ENCODE measurements around the gene CEP126. TPM values are rescaled to one million over a fixed set of nuclear protein-coding genes. Genes with fewer than 3 reads are reported as not detected.

The CEP126 gene
- total RNA-seq, 6 experiments from 2014 or later, result 1.8 to 2.4 (median 2.1) TPM

DNA sequence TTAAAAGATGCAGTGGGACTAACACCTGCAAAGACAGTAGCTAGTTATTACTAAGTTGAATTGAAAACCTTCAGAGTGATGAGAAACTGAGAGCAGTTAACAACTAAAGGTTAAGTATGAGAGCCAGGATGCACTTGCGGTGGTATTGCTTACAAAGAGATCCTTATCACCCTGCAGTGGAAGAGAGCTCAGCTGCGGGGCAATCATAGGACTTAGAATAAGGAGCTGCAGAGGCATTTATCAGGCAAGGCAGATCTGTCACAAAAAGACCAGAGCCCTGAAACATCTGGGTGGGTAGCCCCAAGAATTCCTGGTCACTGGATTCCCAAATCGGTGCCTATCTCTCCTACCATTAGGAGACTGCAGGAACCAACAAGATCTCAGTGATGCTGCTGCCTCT, 98.1 kb downstream of the CEP126 start:
- Mint-ChIP-seq H3K36me3 (ENCODE audit: low read depth) (no peaks in the 10 kb centered on the region), H3K4me1 (ENCODE audit: low read depth) (peaks cover 38% of the 10 kb centered on the region)

DNA sequence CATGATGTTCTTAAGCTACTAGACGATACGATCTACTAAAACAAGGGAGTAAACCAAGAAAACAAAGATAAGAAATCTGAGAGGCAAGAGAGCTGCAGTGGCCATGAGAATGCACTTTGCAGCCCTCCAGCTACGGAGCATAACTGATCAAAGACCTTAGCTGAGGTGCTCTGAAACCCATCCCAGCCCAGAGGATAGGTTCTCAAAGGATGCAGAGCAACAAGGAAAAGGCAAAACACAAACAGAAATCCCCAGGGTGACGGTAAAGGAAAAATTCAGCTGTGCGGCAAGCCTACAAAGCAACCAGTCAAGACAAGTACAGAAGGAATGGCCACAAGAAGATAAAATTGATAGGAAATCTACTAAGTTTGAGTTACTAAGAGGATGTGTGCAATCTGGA, 99.9 kb downstream of the CEP126 start:
- Mint-ChIP-seq H3K9me3 (no peaks in the 10 kb centered on the region), H3K4me3 (no peak overlapping the region), H3K36me3 (ENCODE audit: low read depth) (no peaks in the 10 kb centered on the region), H3K27ac (no peak overlapping the region), H3K27me3 (ENCODE audit: insufficient read depth) (peaks cover 2% of the 10 kb centered on the region; the same call in 1 of the 2 replicates), H3K4me1 (ENCODE audit: low read depth) (peaks cover 34% of the 10 kb centered on the region)
- TF ChIP-seq, protein P1, sequence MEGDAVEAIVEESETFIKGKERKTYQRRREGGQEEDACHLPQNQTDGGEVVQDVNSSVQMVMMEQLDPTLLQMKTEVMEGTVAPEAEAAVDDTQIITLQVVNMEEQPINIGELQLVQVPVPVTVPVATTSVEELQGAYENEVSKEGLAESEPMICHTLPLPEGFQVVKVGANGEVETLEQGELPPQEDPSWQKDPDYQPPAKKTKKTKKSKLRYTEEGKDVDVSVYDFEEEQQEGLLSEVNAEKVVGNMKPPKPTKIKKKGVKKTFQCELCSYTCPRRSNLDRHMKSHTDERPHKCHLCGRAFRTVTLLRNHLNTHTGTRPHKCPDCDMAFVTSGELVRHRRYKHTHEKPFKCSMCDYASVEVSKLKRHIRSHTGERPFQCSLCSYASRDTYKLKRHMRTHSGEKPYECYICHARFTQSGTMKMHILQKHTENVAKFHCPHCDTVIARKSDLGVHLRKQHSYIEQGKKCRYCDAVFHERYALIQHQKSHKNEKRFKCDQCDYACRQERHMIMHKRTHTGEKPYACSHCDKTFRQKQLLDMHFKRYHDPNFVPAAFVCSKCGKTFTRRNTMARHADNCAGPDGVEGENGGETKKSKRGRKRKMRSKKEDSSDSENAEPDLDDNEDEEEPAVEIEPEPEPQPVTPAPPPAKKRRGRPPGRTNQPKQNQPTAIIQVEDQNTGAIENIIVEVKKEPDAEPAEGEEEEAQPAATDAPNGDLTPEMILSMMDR (IDR thresholded peaks at IDR 0.05), result no peak
- DNase-seq, result no peak

More for the DNA sequence above, 98.1 kb downstream of the CEP126 start:
- TF ChIP-seq, protein P1 (IDR thresholded peaks at IDR 0.05), result no peak
- Mint-ChIP-seq H3K27ac (no peak overlapping the region), H3K27me3 (ENCODE audit: insufficient read depth) (peaks cover 2% of the 10 kb centered on the region; the same call in 1 of the 2 replicates), H3K4me3 (no peak overlapping the region), H3K9me3 (no peaks in the 10 kb centered on the region)
- no peak for DNase-seq

DNA sequence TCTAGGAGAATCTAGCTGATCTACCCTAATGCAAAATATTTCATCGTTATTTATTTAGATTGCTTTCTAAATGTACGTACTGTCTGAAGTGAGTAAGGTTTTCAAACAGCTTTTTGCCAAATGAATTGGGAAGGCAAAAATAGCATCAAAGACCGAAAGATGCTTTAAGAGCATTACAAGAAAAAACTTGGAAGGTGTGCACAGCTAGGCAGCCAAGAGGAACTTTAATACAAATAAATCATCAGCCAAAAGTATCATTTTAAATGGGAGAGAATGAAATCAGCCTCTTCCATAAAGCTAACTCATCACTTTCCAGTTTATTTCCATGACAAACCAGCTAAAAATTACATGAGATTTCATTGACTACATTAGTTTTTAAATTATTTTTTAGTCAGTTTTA, 102.2 kb downstream of the CEP126 start:
- Mint-ChIP-seq H3K4me3 (no peak overlapping the region), H3K36me3 (ENCODE audit: low read depth) (no peaks in the 10 kb centered on the region), H3K9me3 (no peaks in the 10 kb centered on the region), H3K27ac (no peak overlapping the region), H3K27me3 (ENCODE audit: insufficient read depth) (peaks cover 2% of the 10 kb centered on the region; the same call in 1 of the 2 replicates), H3K4me1 (ENCODE audit: low read depth) (peaks cover 13% of the 10 kb centered on the region)
- DNase-seq, result no peak
- TF ChIP-seq, protein P1 (IDR thresholded peaks at IDR 0.05), result no peak

DNA sequence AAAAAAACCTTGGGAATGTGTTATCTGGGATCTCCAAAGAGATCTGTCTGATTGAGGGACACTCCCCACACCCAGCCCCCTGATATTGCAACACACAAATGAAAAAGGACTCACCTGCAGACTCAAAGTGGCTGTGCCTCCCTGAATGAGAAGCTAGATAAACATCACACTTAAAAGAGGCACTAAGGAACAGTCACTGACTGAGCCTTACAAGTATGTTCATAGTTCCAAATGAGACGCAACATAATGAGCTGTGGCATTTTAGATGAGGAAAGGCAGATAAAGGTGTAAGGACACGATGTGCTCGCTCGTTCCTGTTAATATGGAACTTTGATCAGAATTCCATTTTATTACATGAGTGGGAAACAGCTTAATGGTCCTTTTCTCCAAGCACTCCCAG, 111.4 kb downstream of the CEP126 start:
- H3K27me3 Mint-ChIP-seq (ENCODE audit: insufficient read depth), result peaks cover 5% of the 10 kb centered on the region
- DNase-seq, result no peak
- peaks cover 12% of the 10 kb centered on the region for H3K4me1 Mint-ChIP-seq (ENCODE audit: low read depth)
- TF ChIP-seq, protein P1 (IDR thresholded peaks at IDR 0.05), result no peak
- no peak overlapping the region for H3K27ac Mint-ChIP-seq
- H3K36me3 Mint-ChIP-seq (ENCODE audit: low read depth), result no peaks in the 10 kb centered on the region
- no peak overlapping the region for H3K4me3 Mint-ChIP-seq
- no peaks in the 10 kb centered on the region for H3K9me3 Mint-ChIP-seq

DNA sequence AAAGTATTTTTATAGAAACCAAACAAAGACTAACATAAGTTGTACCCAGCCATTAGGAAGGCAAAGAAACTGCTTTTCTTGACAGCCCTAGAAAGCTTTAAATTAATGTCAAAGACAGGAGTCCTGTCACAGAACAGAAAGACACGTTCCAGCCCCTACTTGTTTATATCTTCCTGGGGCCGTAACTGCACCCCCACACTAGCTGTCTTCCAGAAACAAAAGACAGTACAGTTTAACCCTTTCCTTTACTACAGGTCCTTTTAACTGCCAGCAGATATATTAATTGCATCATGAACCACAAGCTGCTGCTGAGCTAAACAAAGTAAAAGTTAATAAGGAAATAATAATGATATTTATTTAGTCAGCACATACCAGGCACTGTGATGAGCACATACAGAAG, 112.1 kb downstream of the CEP126 start:
- no peaks in the 10 kb centered on the region for H3K9me3 Mint-ChIP-seq
- H3K36me3 Mint-ChIP-seq (ENCODE audit: low read depth), result no peaks in the 10 kb centered on the region
- TF ChIP-seq, protein P1 (IDR thresholded peaks at IDR 0.05), result no peak
- peaks cover 12% of the 10 kb centered on the region for H3K4me1 Mint-ChIP-seq (ENCODE audit: low read depth)
- peaks cover 5% of the 10 kb centered on the region for H3K27me3 Mint-ChIP-seq (ENCODE audit: insufficient read depth)
- H3K27ac Mint-ChIP-seq, result no peak overlapping the region
- H3K4me3 Mint-ChIP-seq, result no peak overlapping the region
- DNase-seq, result no peak

DNA sequence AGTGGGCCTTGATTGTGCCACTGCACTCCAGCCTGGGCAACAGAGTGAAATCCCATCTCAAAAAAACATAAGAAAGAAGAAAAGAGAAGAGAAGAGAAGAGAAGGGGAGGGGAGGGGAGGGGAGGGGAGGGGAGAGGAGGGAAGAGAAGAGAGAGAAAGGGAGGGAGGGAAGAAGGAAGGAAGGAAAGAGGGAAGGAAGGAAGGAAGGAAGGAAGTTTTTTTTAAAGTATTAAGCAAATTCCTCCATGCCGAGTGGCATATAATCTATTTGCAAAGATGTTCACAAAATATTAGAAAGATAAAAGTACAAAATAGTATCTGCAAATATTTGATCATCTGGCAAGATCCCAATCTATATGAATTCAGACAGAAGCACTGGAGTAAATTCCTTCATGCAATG, 121.9 kb downstream of the CEP126 start:
- no peak overlapping the region for H3K27ac Mint-ChIP-seq
- no peaks in the 10 kb centered on the region for H3K4me1 Mint-ChIP-seq (ENCODE audit: low read depth)
- TF ChIP-seq, protein P1 (IDR thresholded peaks at IDR 0.05), result no peak
- H3K4me3 Mint-ChIP-seq, result no peak overlapping the region
- peaks cover 2% of the 10 kb centered on the region for H3K27me3 Mint-ChIP-seq (ENCODE audit: insufficient read depth)
- H3K36me3 Mint-ChIP-seq (ENCODE audit: low read depth), result no peaks in the 10 kb centered on the region
- DNase-seq, result no peak
- no peaks in the 10 kb centered on the region; the same call in 1 of the 2 replicates for H3K9me3 Mint-ChIP-seq
